Midbrain (tissue), 1 donor: ENCODE results near the gene EVI5L.

Source experiments
- DNase-seq: peaks from one replicate; lab custom pipeline; 2025; lab: John Stamatoyannopoulos, UW

The EVI5L gene

DNA sequence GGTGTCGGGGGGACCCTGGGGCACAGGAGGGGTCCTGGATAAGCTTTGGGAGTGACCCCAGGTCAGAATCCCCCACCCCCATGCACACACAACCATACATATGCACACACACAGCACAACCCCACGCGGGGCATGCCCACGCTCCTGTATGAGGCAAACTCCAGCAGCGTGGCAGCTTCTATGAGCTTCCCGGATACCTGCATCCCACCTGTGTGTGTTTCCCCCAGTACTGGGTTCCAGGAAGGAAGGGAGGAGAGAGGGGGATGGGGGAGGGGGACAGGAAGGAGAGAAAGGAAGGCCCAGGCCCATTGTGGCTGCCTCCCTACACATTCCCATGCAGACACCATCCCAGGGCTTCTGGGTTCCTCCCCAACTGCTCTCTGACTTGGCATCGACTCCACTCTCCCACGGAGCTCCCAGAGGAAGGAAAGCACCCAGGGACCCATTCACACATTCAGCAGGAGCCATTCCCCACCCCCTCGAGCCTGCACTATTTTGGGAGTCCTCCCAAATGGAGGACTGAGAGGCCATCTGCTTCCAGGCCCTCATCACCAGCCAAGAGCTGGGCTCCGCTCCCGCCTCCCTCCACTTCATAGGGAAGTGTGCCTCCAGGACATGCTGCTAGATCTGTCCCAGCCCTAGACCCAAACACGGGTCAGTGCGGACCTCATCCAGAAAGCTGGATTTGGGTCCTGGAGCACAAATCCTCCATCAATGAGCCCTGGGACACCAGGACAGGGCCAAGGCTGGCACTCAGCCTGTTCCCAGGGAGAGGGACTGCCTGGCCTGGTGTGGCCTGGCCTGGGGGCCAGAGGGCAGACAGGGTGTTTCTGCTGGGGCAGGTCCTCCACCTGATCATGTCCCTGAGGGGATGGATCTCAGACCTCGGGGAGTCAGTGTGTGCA lies 30.9 kb downstream of the EVI5L start:
- no peak for DNase-seq

GRCh38 chr19:7861619-7862412 lies 31.8 kb downstream of the EVI5L start:
- DNase-seq: no peak

DNA sequence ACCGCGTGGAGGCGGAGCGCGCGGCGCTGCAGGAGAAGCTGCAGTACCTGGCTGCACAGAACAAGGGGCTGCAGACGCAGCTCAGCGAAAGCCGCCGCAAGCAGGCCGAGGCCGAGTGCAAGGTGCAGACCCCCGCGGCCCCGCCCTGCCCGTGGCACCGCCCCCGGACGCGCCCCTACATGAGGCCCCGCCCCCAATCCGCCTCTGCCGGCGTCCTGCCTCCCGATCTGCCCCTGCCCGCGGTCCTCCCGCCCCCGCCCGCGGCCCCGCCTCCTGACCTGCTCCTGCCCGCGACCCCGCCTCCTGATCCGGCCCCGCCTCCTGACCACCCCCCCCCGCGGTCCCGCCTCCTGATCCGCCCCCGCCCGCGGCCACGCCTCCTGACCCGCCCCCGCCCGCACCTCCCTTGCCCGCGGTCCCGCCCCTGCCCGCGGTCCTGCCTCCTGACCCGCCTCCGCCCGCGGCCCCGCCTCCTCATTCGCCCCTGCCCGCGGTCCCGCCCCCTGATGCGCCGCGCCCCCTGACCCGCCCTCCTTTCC lies 32.5 kb downstream of the EVI5L start:
- no peak for DNase-seq

DNA sequence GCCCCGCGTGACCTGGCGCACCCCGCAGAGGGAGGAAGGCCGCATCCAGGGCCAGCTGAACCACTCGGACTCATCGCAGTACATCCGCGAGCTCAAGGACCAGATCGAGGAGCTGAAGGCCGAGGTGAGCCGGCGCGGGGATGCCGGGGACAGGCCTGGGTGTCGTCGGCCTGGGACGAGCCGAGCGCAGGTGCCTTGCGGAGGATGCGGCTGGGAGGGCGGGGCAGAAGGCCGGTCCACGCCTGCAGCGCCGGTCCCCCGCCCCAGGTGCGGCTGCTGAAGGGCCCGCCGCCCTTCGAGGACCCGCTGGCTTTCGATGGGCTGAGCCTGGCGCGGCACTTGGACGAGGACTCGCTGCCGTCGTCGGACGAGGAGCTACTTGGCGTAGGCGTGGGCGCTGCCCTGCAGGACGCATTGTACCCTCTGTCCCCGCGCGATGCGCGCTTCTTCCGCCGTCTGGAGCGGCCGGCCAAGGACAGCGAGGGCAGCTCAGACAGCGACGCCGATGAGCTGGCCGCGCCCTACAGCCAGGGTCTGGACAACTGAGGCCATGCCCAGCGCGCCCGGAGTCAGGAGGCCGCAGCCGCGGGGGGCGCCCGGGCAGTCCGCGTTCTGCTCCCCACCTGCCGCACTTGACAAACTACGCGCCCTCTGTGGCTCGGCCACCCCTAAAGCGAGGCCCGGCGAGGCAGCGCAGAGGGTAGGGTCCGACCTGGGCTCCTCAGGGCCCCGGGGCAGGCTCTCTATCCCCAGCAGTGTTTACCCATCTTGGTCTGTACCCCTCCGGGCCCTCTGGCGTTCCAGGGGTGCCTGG lies 33.3 kb downstream of the EVI5L start:
- DNase-seq: no peak

DNA sequence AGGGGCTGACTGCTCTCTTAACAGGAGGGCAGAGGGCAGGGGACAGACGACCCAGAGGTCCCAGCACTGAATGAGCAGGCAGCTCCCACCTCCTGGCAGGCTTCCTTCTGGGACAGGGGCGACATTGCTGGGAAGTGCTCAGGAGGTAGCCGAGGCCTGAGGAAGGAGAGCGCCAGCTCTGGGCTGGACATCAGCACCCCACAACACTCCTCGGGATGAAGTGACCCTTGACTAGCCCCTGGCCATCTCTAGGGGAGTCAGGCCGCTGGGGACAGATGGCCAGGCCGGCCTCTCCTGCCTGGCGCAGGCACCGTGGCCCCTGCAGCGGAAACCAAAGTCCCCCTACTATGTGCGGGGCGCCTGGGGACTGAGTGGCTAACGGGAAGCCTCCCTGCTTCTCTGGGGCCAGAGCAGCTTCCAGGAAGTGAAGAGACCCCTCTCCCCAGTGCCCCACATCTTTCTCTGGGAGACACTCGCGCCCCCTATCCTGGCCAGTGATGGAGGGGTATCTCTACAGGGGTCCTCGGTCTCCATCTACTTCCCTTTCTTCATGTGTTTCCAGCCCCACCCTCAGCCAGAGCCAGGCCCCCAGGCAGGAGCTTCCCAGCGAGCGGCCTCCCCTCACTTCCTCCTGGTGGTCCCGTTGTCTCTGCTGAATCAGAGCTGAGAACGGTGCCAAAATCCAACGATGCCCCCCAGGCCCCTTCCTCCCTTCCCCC lies 34.1 kb downstream of the EVI5L start:
- no peak for DNase-seq

DNA sequence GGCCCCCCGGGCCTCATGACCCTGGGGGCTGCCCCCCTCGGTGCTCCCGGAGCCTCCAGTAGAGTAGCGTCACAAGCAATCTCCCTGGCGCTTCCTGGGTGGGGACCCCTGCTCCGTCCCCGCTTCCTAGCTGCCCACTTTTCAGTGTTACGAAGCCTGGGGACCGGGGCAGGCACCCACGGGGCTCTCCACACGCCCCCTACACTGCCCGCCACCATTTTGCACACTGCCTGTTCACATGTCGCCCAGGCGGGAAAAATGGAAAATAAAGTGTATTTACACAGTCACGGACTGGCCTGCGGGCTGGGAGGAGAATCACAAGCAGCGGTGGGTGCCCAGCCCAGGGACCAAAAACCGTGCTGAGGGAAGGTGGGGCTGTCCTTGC lies 34.7 kb downstream of the EVI5L start:
- DNase-seq: no peak

- no peak for DNase-seq
Measured at GRCh38 chr19:7865262-7865911, 35.4 kb downstream of the EVI5L start.

DNA sequence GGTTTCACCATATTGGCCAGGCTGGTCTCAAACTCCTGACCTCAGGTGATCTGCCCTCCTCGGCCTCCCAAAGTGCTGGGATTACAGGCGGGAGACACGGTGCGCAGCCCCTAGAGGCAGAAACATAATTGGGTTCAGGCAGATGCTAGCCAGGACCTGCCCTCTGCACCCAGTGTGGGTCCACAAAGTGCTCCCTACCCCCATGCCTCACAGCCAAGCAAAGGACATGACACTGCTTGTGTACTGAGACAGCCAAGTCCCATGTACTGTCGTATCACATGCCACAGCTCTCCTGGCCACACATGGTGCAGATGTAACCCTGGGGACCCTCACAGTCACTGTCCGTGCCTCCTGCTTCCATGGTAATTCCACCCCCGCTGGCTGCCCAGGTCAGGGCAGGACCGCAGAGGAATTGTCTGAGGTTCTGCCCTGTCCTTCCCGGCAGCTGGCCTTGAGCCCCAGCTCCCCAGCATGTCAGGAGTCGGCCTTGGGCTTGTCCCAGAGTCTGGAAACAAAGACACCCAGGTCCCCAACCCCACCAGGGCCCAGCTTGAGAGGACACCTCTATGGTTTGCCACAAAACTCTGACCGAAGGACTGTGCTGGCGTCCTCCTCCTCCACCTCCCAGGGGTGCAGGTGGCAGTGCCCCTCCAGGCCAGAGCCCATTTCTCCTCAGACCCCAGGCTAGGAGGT lies 36.5 kb downstream of the EVI5L start:
- DNase-seq: no peak

- no peak for DNase-seq
Measured at GRCh38 chr19:7867092-7867844, 37.2 kb downstream of the EVI5L start.

GRCh38 chr19:7868326-7868670 lies 38.3 kb downstream of the EVI5L start:
- no peak for DNase-seq

GRCh38 chr19:7868671-7869452 lies 38.8 kb downstream of the EVI5L start:
- DNase-seq: peak; percentile 46

DNA sequence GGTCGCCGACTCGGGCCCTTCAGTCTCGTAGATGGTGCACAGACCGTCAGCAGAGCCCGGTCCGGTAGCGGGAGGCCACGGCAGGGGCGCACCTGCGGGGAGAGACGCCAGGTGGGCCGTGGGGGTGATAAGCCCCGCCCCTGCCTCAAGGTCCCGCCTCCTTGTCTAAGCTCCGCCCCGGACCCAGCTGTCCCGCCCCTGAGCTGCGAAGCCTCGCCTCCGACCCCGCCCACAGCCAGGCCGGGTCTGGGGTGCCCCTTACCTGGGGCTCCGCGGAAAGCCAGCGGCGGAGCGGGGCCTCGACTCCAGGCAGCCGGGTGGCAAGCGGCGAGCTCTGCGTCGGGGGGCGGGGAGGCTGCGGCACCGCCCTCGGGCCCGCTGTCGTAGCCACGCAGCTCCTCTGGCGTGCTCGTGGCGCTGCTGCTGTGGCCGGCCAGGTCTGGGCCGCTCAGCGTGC lies 39.5 kb downstream of the EVI5L start:
- DNase-seq: no peak

DNA sequence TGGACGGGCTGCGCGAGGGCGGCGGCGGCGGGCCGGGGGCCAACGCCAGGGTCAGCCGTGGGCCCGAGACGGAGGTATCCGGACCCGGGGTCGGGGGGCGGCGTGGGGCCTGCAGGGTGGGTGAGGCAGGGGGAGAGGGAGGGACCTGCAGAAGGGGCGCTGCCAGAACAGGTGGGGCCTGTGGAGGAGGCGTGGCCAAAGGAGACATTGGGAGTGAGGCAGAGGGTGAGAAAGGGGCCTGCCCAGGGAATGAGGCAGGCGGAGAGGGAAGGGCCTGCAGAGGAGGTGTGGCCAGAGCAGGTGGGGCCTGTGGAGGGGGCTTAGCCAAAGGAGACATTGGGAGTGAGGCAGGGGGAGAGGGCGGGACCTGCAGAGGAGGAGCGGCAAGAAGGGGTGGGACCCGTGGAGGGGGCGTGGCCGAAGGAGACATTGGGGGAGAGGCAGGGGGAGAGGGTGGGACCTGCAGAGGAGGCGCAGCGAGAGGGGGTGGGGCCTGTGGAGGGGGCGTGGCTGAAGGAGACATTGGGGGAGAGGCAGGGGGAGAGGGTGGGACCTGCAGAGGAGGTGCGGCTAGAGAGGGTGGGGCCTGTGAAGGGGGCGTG lies 40.0 kb downstream of the EVI5L start:
- DNase-seq: no peak

DNA sequence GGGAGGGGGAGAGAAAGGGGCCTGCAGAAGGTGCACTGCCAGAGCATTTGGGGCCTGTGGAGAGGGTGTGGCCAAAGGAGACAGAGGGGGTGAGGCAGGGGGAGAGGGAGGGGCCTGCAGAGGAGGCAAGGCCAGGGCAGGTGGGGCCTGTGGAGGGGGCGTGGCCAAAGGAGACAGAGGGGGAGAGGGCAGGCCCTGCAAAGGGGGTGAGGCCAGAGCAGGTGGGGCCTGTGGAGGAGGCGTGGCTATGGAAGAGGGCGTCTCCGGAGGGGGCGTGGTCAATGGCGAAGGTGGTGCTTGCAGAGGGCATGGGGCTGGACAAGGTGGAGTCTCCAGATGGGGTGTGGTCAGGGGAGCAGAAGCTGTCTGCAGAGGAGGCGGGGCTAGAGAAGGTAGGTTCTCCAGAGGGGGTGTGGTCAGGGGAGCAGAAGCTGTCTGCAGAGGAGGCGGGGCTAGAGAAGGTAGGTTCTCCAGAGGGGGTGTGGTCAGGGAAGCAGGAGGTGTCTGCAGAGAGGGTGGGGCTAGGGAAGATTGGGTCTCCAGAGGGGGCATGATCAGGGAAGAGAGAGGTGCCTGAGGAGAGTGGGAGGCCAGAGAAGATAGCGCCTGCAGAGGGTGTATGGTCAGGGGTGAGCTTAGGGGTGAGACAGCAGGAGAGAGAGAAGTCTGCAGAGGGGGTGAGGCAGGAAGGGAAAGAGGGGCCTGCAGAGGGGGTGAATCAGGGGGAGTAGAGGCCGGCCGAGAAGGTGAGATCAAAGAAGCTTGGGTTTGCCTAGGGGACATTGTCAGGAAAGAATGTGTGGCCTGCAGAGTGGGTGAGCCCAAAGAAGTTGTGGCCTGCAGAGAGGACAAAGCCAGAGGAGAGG lies 40.8 kb downstream of the EVI5L start:
- no peak for DNase-seq

GRCh38 chr19:7871437-7872305 lies 41.7 kb downstream of the EVI5L start:
- DNase-seq: peak; percentile 5
